ENCODE data around the gene C1QTNF9.

Gene C1QTNF9

GRCh38 chr13:24271601-24272451 lies 37.6 kb upstream of the C1QTNF9 start (continued):
- 0 out of 2 replicates have a peak, but pooled peaks have one; percentile 15 for TF ChIP-seq ZBTB11 (tag by site-specific recombination; conservative IDR thresholded peaks at IDR 0.05; ENCODE audit: low read depth)
- no peak for TF ChIP-seq ZNF169 (tag by site-specific recombination; IDR thresholded peaks at IDR 0.05)
- no peak for TF ChIP-seq ZFP69B (tag by site-specific recombination; IDR thresholded peaks at IDR 0.05)
- peak; percentile 68 for TF ChIP-seq ZIC2 (tag by site-specific recombination; IDR thresholded peaks at IDR 0.05)
- TF ChIP-seq ZNF639 (tag by site-specific recombination; IDR thresholded peaks at IDR 0.05): no peak
- TF ChIP-seq ZNF174 (tag by site-specific recombination; IDR thresholded peaks at IDR 0.05): no peak
- TF ChIP-seq ZNF48 (tag by site-specific recombination; IDR thresholded peaks at IDR 0.05): no peak
- TF ChIP-seq ZNF239 (tag by site-specific recombination; IDR thresholded peaks at IDR 0.05): no peak
- TF ChIP-seq ZNF501 (tag by site-specific recombination; IDR thresholded peaks at IDR 0.05): no peak
- no peak for TF ChIP-seq ZNF146 (tag by site-specific recombination; IDR thresholded peaks at IDR 0.05)
- TF ChIP-seq ZFP3 (tag by site-specific recombination; IDR thresholded peaks at IDR 0.05; ENCODE audit: low read depth): no peak
- peak; percentile 50; the same call in 1 of the 2 replicates for TF ChIP-seq ZBTB20 (tag by site-specific recombination; IDR thresholded peaks at IDR 0.05)
- TF ChIP-seq ZNF558 (tag by site-specific recombination; IDR thresholded peaks at IDR 0.05): no peak
- no peak for TF ChIP-seq SETDB1 (IDR thresholded peaks at IDR 0.05; ENCODE audit: insufficient read length, low read length)
- TF ChIP-seq ZSCAN23 (tag by site-specific recombination; IDR thresholded peaks at IDR 0.05): no peak
- TF ChIP-seq ZBTB8A (tag by site-specific recombination; IDR thresholded peaks at IDR 0.05): no peak
- TF ChIP-seq ZNF23 (tag by site-specific recombination; IDR thresholded peaks at IDR 0.05; ENCODE audit: borderline replicate concordance): no peak
- peak; percentile 50; the same call in 1 of the 2 replicates for TF ChIP-seq GLIS2 (tag by site-specific recombination; IDR thresholded peaks at IDR 0.05)
- peak; percentile 48; the same call in 1 of the 2 replicates for TF ChIP-seq ZXDB (tag by site-specific recombination; IDR thresholded peaks at IDR 0.05)
- TF ChIP-seq ZBTB21 (tag by site-specific recombination; IDR thresholded peaks at IDR 0.05): no peak
- TF ChIP-seq ZNF654 (tag by site-specific recombination; IDR thresholded peaks at IDR 0.05; ENCODE audit: low read depth): no peak
- no peak for TF ChIP-seq ZNF518A (tag by site-specific recombination; conservative IDR thresholded peaks at IDR 0.05; ENCODE audit: low read depth)
- TF ChIP-seq KLF1 (tag by site-specific recombination; IDR thresholded peaks at IDR 0.05): peak; percentile 84
- TF ChIP-seq ZNF76 (tag by site-specific recombination; IDR thresholded peaks at IDR 0.05; ENCODE audit: borderline replicate concordance, low read depth): no peak
- no peak for TF ChIP-seq ATF2 (tag by site-specific recombination; IDR thresholded peaks at IDR 0.05; ENCODE audit: low read depth)
- TF ChIP-seq ZNF660 (tag by site-specific recombination; IDR thresholded peaks at IDR 0.05): no peak
- TF ChIP-seq YY2 (tag by site-specific recombination; IDR thresholded peaks at IDR 0.05): no peak
- no peak for TF ChIP-seq ZNF561 (tag by site-specific recombination; IDR thresholded peaks at IDR 0.05; ENCODE audit: borderline replicate concordance)
- TF ChIP-seq ZNF341 (tag by site-specific recombination; IDR thresholded peaks at IDR 0.05; ENCODE audit: low read depth): no peak
- no peak for TF ChIP-seq ZNF19 (tag by site-specific recombination; IDR thresholded peaks at IDR 0.05; ENCODE audit: low read depth)

All from HEK293 (cell line).